Fibroblast of lung (primary cell): ENCODE measurements around the gene CDC37. TPM values are rescaled to one million over a fixed set of nuclear protein-coding genes. Genes with fewer than 3 reads are reported as not detected.
A peak's percentile ranks its signal among the peaks of the same experiment; 100 is the strongest.

Source experiments
- DNase-seq, 2 donors: peaks; one replicate each; pipeline versions ENCODE4 v3.0.0 to v3.0.0-alpha.2; 2010; ENCODE audit warnings: low read depth in 2 of 2
- H2AFZ ChIP-seq: 2 replicates; pipeline ENCODE4 v1.5.1; 2012; ENCODE audit warnings: low read length, control low read depth, inconsistent platforms
- H3K27ac ChIP-seq: 2 replicates; pipeline ENCODE4 v1.5.1; 2011; ENCODE audit warnings: low read length, control low read depth; ENCODE audit not compliant: insufficient read depth
- H3K27me3 ChIP-seq: 2 replicates; pipeline ENCODE4 v1.5.1; 2011; ENCODE audit warnings: mild to moderate bottlenecking, low read length; ENCODE audit not compliant: control insufficient read depth, insufficient read depth
- H3K36me3 ChIP-seq: 2 replicates; pipeline ENCODE4 v1.5.1; 2011; ENCODE audit warnings: low read length; ENCODE audit not compliant: control insufficient read depth, insufficient read depth
- H3K4me1 ChIP-seq: 2 replicates; pipeline ENCODE4 v1.5.1; 2011; ENCODE audit warnings: low read length; ENCODE audit not compliant: control insufficient read depth, insufficient read depth; ENCODE audit errors: extremely low read depth
- H3K4me2 ChIP-seq: 2 replicates; pipeline ENCODE4 v1.5.1; 2011; ENCODE audit warnings: low read length, control low read depth; ENCODE audit not compliant: insufficient read depth; ENCODE audit errors: extremely low read depth
- H3K4me3 ChIP-seq, 4 experiments: fragments of 200-600 bp in 1 of 4; sonication (generic) in 1 of 4; replicated peaks in 1 of 4; 2 replicates each; pipeline ENCODE4 v1.5.1; 2011 to 2016; ENCODE audit warnings: low read length in 4 of 4, low read depth in 3 of 4, mild to moderate bottlenecking in 3 of 4, control low read depth in 2 of 4, inconsistent platforms in 1 of 4, mixed read lengths in 1 of 4; ENCODE audit not compliant: insufficient read depth in 1 of 4; ENCODE audit errors: control extremely low read depth in 1 of 4
- H3K79me2 ChIP-seq: 2 replicates; pipeline ENCODE4 v1.5.1; 2012; ENCODE audit warnings: mild to moderate bottlenecking, low read length, inconsistent platforms; ENCODE audit not compliant: control insufficient read depth, insufficient read depth
- H3K9ac ChIP-seq: 2 replicates; pipeline ENCODE4 v1.5.1; 2011; ENCODE audit warnings: mild to moderate bottlenecking, low read length, control low read depth; ENCODE audit not compliant: insufficient read depth
- H3K9me3 ChIP-seq: 2 replicates; pipeline ENCODE4 v1.5.1; 2012; ENCODE audit warnings: low read depth, low read length; ENCODE audit not compliant: control insufficient read depth, insufficient read depth
- H4K20me1 ChIP-seq: 2 replicates; pipeline ENCODE4 v1.5.1; 2011; ENCODE audit warnings: low read length; ENCODE audit not compliant: control insufficient read depth, insufficient read depth; ENCODE audit errors: extremely low read depth
- EZH2 ChIP-seq: IDR thresholded peaks from 2 replicates; pipeline ENCODE4 v1.5.1; 2012; ENCODE audit warnings: low read length, control low read depth, mild to moderate bottlenecking; ENCODE audit errors: missing control alignments
- polyA plus RNA-seq, 2 donors: library from polyadenylated mRNA; depleted of rRNA in 1 of 2; stranded (reverse) in 1 of 2; unstranded in 1 of 2; fragments of >200 nt; gene quantifications; 2 replicates each; pipeline ENCODE4 v1.2.1, GENCODE V29; 2011 to 2012; ENCODE audit warnings: missing spikeins in 1 of 2
- total RNA-seq: library from RNA; depleted of rRNA; stranded (reverse); fragments of >200 nt; gene quantifications from 2 replicates; pipeline ENCODE4 v1.2.1, GENCODE V29; 2014
- TF ChIP-seq, protein P1 (sequence below), 2 donors: IDR thresholded peaks in 1 of 2; conservative IDR thresholded peaks in 1 of 2; 1 replicate in 1 of 2; 2 replicates in 1 of 2; pipeline ENCODE4 v1.5.1; 2011 to 2012; ENCODE audit warnings: low read length in 2 of 2, control low read depth in 1 of 2, inconsistent platforms in 1 of 2, low read depth in 1 of 2, mild to moderate bottlenecking in 1 of 2

Gene CDC37
- total and polyA plus RNA-seq, 2 donors (not counting 1 experiment from before 2014, with no cell fraction given), result 129 to 266 TPM

DNA sequence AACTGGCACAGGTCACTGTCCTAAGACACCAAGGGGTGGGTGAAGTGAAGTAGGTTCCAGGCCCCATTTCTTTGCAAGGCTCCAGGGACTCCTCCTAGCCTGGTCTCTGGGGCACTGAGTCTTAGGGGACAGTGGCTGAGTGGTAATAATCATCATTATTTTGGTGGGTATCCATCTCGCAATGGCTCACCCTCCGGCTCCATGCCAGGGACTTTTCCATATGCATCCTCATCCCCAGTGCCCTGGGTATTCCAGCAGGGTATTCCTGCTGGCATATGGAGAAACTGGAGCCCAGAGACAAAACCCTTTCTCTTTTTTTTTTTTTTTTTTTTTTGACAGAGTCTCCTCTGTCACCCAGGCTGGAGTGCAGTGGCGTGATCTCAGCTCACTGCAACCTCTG is 19.5 kb upstream of the CDC37 start:
- peaks cover 18% of the 10 kb centered on the region for H3K4me1 ChIP-seq
- DNase-seq, result no peak
- no peak overlapping the region for H3K4me3 ChIP-seq
- H3K79me2 ChIP-seq, result no peaks in the 10 kb centered on the region
- H3K27me3 ChIP-seq, result peaks cover 34% of the 10 kb centered on the region
- H3K36me3 ChIP-seq, result no peaks in the 10 kb centered on the region
- TF ChIP-seq, protein P1, sequence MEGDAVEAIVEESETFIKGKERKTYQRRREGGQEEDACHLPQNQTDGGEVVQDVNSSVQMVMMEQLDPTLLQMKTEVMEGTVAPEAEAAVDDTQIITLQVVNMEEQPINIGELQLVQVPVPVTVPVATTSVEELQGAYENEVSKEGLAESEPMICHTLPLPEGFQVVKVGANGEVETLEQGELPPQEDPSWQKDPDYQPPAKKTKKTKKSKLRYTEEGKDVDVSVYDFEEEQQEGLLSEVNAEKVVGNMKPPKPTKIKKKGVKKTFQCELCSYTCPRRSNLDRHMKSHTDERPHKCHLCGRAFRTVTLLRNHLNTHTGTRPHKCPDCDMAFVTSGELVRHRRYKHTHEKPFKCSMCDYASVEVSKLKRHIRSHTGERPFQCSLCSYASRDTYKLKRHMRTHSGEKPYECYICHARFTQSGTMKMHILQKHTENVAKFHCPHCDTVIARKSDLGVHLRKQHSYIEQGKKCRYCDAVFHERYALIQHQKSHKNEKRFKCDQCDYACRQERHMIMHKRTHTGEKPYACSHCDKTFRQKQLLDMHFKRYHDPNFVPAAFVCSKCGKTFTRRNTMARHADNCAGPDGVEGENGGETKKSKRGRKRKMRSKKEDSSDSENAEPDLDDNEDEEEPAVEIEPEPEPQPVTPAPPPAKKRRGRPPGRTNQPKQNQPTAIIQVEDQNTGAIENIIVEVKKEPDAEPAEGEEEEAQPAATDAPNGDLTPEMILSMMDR (conservative IDR thresholded peaks at IDR 0.05 in 1 of 2, IDR thresholded peaks at IDR 0.05 in 1 of 2; ENCODE audit: low read depth in 1 of 2, low read length in 2 of 2), result no peak
- no peak for TF ChIP-seq EZH2
- H3K4me2 ChIP-seq, result no peak overlapping the region
- no peak overlapping the region for H3K27ac ChIP-seq
- no peak overlapping the region for H3K9ac ChIP-seq
- no peaks in the 10 kb centered on the region for H4K20me1 ChIP-seq
- no peaks in the 10 kb centered on the region for H3K9me3 ChIP-seq
- H2AFZ ChIP-seq, result no peak overlapping the region

DNA sequence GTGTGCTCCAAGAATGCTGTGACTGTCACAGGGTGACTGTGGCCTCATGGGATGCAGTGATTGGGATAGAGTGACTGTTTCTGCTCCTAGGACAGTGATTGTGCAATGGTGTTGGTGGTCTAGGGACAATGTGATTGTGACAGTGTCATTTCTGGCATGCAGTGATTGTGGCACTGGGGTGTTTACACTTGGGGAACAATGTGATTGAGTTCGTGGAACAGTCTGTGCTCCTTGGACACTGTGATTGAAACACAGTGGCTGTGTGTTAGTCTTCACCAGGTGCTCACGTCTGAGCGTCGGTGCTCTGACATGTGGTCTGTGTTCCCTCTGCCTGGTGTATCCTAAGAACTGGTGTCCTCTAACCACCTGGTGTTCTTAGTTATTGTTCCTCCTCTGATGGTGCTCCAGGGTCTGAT is 18.7 kb upstream of the CDC37 start:
- no peak for DNase-seq
- TF ChIP-seq EZH2, result peak; percentile 43
- TF ChIP-seq, protein P1 (conservative IDR thresholded peaks at IDR 0.05 in 1 of 2, IDR thresholded peaks at IDR 0.05 in 1 of 2; ENCODE audit: low read depth in 1 of 2, low read length in 2 of 2), result no peak
- H3K9me3 ChIP-seq, result no peaks in the 10 kb centered on the region
- no peaks in the 10 kb centered on the region for H4K20me1 ChIP-seq
- H3K4me3 ChIP-seq, result no peak overlapping the region
- H2AFZ ChIP-seq, result no peak overlapping the region
- H3K79me2 ChIP-seq, result no peaks in the 10 kb centered on the region
- peaks cover 18% of the 10 kb centered on the region for H3K4me1 ChIP-seq
- peaks cover 34% of the 10 kb centered on the region for H3K27me3 ChIP-seq
- H3K9ac ChIP-seq, result no peak overlapping the region
- no peak overlapping the region for H3K27ac ChIP-seq
- H3K4me2 ChIP-seq, result no peak overlapping the region
- no peaks in the 10 kb centered on the region for H3K36me3 ChIP-seq

DNA sequence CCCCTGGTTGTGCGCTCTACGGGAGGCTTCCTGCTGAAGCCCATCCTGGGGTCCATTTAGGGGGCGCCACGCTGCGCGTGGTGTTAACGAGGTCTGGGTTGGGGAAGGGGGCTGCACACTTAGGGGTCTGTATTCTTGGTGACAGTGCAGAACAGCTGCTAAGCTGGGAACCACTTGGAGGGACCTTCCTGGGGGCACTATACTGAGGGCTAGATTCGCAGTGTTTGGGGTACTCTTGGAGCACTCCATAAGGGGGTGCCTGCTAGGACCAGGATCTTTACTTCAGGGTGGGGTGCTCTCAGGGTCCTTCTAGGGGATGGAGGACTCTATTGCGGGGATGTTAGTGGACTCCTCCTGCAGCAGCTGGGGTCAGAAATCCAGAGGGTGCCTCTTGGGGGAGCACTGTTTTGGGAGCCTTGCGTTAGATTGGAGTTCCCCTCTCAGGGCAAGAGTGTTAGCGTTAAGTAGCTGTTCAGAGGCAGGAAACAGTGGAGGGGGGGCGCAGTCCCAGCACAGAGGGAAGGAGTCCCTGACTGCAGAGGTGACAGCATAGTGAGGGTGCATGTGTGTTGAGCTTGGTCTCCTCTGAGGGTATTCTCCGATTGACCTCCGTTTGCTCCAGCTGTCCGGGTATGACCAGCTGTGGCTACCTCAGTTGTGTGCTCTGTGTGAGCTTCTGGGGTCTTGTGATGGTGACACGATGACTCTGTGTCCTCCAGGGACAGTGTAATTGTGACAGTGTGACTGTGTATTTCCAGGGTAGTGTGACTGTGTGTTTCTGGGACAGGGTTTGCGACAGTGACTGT is 18.1 kb upstream of the CDC37 start:
- DNase-seq, result no peak
- peaks cover 18% of the 10 kb centered on the region for H3K4me1 ChIP-seq
- H3K9ac ChIP-seq, result no peak overlapping the region
- no peaks in the 10 kb centered on the region for H3K79me2 ChIP-seq
- H3K4me3 ChIP-seq, result peak overlapping the region in 1 of 4 experiments; percentile 44
- no peaks in the 10 kb centered on the region for H4K20me1 ChIP-seq
- peaks cover 34% of the 10 kb centered on the region for H3K27me3 ChIP-seq
- H2AFZ ChIP-seq, result no peak overlapping the region
- peak; percentile 14 for TF ChIP-seq EZH2
- TF ChIP-seq, protein P1 (conservative IDR thresholded peaks at IDR 0.05 in 1 of 2, IDR thresholded peaks at IDR 0.05 in 1 of 2; ENCODE audit: low read depth in 1 of 2, low read length in 2 of 2), result peak in 1 of 2 donors; percentile 2
- H3K27ac ChIP-seq, result no peak overlapping the region
- H3K36me3 ChIP-seq, result no peaks in the 10 kb centered on the region
- H3K4me2 ChIP-seq, result no peak overlapping the region
- H3K9me3 ChIP-seq, result no peaks in the 10 kb centered on the region
